Stimulated activated CD8-positive, alpha-beta memory T cell treated with anti-CD3 and anti-CD28 coated beads, Interleukin-4, amount 100 ng/mL, for 48 hours (primary cell): ENCODE data around the gene C17orf75.
"Not testable (repeated sequence)": the region's sequence is repeated elsewhere in the genome, so short reads cannot be mapped to it uniquely, and the experiment has no call there.

Experiments used
- DNase-seq: peaks from one replicate; pipeline ENCODE4 v3.0.0-alpha.2; 2020

C17orf75 gene, protein sequence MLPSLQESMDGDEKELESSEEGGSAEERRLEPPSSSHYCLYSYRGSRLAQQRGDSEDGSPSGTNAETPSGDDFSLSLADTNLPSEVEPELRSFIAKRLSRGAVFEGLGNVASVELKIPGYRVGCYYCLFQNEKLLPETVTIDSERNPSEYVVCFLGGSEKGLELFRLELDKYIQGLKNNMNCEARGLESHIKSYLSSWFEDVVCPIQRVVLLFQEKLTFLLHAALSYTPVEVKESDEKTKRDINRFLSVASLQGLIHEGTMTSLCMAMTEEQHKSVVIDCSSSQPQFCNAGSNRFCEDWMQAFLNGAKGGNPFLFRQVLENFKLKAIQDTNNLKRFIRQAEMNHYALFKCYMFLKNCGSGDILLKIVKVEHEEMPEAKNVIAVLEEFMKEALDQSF

DNA sequence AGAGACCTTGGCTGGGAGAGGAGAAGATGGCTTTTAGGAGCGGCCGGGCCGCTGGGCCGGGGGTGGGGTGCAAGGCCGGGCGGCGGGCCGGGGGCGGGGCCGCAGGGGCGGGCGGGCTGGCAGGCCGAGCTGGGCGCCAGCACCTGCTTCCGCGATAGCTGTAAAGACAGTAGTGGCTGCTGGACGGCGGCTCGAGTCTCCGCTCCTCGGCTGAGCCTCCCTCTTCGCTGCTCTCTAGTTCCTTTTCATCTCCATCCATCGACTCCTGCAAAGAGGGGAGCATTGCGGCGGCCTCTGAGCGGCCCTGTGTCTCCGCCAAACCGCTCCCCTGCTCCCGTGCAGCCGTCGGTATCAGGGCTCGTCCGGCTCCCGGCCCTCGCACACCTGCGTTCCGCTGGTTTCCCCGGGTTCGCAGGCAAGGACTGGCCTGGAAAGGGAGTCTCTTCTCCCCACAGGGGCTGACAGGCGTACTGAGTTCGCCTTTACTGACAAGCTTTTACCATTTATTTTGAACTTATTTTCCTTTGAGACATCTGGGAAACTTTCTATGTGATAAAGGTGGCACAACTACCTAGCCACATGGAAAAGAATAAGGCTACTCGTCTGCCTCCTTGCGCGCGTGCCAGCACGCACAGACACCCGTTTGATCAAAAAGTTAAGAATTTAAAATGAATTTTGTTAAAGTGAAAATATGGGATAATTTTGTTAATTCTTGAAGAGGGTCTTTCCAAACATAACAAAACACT lies at the start of gene C17orf75:
C17orf75 (minus strand) TSS at position 317 of the 746 bp plus-strand sequence; CDS start at position 283, 34 bp downstream.
- DNase-seq: peak; percentile 89

DNA sequence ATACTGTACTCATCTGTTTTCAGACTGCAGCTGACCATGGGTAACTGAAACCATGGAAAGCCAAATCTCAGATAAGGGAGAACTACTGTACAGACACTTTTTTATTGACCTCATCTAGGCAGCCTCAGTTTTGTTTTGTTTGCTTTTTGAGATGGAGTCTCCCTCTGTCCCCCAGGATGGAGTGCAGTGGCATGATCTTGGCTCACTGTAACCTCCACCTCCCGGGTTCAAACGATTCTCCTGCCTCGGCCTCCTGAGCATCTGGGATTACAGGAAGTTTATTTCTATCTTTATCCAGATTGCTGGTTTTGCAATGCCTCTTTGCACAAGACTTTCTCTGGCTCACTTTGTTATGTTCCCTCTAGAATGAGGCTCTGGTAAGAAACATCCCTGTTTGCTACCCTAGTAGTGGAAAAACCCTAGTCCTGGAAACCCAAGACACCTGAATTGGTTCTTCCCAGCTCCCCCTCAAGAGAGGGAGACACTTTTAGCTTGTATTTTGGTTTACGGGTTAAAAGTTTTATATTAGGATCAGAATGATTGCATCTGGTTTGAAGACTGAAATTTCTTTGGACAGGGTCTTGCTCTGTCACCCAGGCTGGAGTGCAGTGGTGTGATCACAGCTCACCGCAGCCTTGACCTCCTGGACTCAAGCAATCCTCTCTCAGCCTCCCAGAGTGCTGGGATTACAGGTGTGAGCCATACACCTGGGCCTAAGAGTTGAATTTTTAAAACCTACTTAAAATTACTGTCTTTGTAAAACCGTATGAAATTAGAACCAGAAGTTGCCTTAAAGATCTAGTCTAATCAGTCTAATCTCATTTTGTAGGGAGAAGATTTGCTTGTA lies 46.9 kb upstream of the C17orf75 start:
- no peak for DNase-seq

DNA sequence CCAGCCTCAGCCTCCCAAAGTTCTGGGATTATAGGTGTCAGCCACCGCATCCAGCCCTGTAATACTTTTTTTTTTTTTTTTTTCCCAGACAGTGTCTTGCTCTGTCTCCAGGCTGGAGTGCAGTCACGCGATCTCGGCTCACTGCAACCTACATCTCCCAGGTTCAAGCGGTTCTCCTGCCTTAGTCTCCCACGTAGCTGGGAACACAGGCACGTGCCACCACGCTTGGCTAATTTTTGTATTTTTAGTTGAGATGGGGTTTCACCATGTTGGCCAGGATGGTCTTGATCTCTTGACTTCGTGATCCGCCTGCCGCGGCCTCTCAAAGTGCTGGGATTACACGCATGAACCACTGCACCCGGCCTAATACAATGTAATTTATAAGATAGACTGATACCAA lies 46.2 kb upstream of the C17orf75 start:
- not testable (repeated sequence) for DNase-seq

DNA sequence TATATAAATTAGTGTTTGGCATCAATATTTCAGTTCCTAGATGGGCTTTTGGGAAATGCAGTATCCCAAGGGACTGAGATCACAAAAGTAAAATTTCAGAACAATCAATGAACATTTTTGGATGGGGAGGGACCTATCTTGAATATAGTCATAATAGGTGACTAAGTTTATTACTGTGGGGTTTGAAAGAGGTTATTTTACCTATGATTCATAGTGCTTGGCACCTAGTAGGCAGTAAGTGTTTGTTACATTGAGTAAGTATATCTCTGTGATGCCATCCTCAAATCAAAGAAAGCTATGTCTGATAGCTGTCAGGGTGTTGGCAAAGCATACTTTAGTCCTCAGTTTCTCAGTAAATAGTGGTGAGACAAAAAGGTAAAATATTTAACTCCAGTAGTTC lies 44.9 kb upstream of the C17orf75 start:
- no peak for DNase-seq

DNA sequence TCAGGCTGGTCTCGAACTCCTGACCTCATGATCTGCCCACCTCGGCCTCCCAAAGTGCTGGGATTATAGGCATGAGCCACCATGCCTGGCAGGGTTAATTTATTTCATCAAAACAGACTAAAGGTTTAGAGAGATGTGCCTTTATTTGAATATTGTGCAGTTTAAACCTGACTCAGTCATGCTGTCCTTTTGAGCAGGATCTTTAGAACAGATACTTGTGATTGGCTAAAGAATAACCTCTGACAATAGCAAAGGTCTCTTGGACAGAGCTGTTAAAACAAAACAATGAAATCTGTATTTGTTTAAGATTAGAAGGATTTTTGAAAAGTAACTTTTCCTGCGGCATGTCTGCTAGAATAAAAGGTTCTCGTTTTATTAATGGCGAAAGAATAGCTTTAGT lies 44.0 kb upstream of the C17orf75 start:
- DNase-seq: no peak

DNA sequence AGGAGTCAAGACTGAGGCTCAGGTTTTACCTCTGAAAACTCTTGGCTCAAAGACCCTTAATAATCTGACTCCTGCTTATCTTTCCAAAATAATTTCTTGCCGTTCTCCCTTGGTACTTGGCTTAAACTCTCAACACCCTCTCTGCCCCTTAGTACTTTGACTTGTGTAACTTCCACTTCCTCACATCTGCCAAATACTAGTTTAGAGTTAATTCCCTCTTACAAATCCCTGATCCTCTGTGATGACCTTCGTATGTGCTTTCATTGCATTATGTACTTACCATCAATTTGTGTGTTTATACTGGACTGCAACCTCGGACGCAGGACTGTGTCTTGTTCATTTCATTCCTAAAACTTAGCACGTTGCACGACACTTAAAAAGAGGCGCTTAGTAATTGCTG lies 43.1 kb upstream of the C17orf75 start:
- DNase-seq: no peak

DNA sequence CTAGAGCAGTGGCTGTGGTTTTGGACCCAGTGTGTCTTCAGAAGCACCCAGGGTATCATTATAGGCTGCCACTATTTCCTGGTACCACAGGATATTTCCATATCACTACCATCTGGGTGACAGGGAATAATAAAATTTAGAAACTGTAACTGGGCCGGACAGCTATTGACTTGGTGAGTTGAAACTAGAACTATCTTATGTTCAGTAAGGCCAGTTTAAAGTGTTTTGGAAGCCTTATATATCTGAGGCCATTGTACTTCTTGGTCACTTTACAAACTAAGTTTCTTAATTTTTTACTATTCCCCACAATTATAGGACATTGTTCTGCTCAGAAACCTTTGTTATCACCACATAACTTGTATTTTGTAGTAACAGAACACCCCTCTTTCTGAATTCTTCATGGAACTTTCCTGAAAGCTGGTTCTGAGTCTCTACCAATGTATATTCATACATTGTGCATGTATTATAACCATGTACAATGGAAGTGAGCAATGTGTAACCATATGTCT lies 42.0 kb upstream of the C17orf75 start:
- DNase-seq: no peak

DNA sequence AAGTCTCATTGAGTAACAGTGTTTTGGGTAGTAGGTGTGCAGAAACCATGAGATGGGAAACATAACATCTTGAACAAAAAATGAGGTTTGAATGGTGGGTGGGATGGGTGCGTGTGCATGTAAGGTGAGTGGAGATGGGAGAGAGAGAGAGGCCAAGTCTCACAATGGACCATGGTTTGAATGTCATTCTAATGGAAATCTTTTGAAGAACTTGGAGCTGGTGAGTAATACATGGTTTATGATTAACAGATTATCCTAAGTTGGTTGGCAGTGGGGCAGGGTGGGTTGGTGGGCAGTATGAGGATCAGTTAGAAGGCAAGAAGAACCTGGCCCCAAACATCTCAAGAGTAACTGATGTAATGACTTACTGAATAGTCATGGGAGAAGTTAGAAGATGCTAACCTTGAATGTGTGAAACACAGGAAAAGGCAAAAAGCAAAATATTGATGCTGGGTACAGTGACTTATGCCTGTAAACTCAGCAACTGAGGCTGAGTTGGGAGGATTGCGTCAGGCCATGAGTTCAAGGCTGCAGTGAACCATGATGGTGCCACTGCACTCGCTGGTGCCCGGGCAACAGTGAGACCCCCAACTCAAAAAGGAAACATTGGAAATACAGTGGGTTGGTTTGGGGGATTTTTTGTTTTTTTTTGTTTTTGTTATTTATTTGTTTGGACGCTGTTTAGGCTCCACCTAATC lies 40.7 kb upstream of the C17orf75 start:
- no peak for DNase-seq

DNA sequence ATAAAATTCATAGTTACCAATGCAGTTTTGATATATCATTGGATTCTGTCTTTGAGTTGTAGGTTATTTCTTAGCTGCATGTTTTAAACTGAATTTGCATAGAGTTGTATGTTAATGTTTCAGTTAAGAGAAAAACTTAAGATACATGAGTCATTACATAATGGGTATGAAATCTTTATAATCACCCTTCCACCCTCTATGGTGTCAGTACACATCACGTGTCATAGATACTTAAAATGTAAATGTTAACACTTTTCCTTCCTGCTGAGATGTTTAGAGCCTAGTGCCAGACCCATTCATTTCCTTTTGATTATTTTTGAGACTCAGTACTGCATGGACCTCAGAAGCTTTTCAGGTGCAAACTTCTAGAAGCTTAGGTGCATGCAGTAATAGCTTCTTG lies 28.5 kb upstream of the C17orf75 start:
- DNase-seq: no peak

DNA sequence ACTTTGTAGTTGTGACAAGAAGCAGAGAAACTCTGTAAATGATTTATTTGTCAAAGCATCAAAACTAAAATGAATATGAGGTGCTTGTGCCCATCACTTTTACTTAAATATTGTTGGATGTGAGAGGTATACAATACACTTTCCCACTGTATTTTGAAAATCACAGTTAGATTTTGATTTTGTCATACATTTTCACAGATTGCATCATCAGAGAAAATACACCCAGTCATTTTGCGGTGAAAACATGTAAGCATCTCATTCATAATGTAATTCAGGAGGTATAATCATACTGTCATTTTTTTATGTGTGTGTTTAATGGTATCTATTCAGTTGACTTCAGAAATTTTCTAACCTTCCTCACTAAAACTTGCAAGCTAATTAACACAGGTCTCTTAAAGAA lies 19.3 kb upstream of the C17orf75 start:
- DNase-seq: no peak

DNA sequence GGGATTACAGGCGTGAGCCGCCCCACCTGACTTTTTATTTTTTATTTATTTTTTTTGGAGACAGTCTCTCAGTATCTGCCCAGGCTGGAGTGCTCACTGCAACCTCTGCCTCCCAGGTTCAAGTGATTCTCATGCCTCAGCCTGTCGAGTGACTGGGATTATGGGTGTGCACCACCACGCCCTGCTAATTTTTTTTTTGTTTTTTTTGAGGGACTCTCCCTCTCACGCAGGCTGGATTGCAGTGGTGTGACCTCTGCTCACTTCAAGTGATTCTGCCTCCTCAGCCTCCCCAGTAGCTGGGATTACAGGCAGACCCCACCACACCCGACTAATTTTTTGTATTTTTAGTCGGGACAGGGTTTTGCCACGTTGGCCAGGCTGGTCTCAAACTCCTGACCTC lies 15.6 kb upstream of the C17orf75 start:
- DNase-seq: no peak

DNA sequence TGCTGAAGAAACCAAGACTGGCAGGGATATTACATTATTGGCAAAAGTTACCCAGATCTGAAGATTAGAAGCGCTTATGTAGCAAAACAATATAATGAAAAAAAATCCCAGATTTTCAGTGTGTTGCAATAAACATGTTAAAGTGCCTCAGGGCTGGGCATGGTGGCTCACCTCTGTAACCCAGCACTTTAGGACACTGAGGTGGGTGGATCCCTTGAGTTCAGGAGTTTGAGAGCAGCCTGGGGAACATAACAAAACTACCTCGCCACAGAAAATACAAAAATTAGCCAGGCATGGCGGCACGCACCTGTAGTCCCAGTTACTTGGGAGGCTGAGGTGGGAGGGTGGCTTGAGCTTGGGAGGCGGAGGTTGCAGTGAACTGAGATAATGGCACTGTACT lies 14.8 kb upstream of the C17orf75 start:
- DNase-seq: no peak

DNA sequence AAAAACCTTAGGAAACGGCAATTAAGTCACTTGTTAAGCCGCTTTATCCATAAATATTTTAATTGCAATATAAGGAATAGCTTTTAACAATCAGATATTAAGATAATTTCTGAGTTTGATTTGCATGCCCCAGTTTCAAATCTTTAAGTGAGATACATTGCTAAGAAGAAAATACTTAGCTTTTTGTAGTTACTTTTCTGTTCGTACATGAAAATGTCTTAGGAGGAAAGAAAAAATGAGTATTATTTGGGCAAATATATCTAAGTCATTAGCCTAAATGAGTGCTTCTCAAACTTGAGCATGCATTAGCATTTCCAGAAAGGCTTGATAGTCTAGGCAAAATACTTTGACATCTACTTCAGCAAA lies 14.4 kb upstream of the C17orf75 start:
- no peak for DNase-seq

DNA sequence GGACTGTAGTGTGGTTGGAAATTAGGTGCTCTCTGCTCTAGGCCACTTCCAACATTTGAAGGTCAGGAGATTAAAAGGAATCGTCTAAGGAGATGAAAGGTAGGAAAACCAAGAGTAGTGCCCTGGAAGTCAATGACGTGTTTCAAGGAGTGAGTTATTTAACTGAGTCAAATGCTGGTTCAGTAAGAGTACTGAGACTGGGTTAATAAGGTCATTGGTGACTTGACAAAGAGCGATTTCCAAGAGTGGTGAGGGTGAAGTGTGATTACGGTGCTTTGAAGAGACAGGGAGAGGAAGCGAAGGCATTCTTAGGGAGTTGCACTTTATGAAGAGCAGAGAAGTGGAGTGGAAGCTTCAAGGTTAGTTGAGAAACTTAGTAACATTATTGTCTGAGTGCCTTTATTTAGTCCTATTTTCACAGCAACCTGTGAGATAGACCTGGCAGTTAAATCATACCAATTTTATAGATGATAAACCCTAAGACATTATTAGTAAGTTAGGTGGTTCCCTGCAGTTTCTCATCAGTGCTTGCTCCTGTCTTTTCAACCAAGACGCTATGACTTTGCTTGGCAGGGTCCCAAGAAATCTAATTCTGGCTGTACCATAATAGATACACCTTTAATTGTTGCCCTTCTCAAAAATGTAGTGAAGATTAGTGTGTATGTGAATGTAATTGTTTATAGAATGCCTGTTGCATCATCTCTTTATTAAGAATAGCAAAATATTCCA lies 13.8 kb upstream of the C17orf75 start:
- no peak for DNase-seq

DNA sequence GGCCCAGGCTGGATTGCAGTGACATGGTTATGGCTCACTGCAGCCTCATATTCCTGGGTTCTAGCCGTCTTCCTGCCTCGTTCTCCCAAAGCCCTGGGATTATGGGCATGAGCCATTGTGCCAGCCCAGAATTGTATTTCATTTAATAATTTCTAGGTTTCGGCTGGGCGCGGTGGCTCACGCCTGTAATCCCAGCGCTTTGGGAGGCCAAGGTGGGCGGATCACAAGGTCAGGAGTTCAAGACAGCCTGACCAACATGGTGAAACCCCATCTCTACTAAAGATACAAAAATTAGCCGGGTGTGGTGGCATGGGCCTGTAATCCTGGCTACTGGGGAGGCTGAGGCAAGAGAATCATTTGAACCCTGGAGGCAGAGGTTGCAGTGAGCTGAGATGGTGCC lies 10.8 kb upstream of the C17orf75 start:
- not testable (repeated sequence) for DNase-seq

DNA sequence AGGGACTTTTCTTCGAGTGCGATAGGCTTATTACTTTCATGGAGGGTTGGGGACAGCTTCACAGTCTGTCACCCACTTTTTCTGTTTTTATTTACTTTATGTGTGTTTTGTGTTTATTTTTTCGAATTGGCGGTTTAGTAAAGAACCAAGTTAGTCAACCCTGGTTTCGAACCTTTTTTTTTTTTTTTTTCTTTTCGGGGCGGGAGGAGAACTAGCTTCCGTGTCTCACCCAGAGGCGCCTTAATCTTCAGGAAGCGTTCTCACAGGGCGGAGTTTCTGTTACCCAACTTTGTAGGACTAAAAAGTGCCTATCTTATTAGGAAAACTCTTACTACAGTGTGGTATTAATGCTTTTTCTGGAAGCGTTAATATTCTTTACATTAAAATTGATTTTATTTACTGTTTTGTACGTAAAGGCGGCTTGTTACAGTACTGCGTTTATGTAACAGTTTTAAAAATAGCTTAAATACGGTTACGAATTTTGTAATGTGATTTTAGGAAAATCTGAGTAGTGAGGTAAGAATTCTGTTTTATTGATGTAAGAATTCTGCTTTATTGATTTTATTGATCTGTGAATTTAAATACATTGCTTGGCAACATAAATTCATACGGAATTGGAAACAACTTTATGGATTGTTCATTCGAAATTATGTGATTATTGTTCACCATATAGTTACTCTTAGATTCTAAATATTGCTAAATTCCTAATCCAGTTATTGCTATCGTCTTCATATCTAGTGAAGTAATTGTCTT lies 8.9 kb upstream of the C17orf75 start:
- DNase-seq: no peak

DNA sequence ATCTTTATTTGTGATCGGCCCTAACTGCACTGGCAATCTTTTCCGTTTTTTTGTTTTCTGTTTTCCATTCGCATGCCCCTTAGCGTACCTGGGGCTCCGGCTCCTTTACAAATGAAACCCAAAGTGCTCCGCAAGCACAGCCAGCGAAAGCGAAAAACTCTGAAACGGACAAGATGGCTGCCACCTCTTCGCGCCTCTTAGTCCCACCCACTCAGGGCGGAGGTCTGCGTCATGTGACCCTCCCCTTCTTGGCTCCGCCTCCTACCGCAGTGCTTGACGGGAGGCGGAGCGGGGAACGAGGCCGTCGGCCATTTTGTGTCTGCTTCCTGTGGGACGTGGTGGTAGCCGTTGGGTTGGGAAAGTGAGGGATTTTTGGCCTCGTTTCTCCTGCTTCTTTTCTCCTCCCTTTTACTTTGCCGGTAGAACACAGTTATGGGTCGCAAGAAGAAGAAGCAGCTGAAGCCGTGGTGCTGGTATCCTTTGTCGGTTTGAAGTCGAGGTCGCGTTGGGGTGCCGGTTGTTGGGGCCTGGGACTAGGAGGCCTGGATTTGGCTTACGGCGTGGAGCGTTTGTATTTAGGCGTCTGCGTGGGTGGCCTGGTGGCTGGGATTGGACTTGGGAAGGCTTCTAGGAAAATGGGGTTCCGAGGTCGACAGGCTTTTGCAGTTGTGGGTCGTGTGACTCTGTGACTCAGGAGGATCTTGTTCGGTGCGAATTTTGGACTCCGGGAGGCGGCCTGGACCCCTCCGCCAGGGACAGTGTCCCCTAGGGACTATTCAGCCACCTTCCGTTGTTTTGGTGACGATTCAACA lies 8.1 kb upstream of the C17orf75 start, which contains the start of gene ZNF207:
ZNF207 (plus strand) TSS at position 304 of the 812 bp plus-strand sequence; CDS start at position 433, 129 bp downstream.
- DNase-seq: peak; percentile 96

DNA sequence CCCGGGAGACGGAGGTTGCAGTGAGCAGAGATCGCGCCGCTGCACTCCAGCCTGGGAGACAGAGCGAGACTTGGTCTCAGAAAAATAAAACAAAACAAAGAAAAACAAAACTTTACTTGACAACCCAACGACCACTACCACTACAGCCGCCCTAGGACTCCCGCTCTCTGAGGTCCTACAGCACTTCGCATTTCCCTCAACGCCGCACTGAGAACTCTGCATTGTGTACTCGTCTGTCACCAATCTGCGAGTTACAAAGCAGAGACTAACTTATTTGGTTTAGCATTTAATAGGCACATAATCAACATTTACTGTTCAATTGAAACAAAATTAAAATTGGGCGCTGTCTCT lies 7.5 kb upstream of the C17orf75 start:
- DNase-seq: no peak

DNA sequence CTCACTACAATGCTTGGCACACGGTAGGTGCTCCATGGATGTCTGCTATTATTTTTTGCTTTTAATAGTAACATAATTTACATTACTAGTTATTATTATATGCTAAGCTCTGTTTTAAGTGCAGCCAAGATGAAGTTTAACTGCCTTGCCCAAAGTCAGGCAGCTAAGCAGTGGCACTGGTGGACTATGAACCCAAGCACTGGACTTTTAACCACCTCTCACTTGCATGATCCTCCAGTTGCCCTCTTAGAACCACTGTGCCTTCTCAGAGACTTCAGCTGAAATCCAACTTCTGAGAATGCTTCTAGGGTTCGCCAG lies 6.5 kb upstream of the C17orf75 start:
- DNase-seq: no peak

DNA sequence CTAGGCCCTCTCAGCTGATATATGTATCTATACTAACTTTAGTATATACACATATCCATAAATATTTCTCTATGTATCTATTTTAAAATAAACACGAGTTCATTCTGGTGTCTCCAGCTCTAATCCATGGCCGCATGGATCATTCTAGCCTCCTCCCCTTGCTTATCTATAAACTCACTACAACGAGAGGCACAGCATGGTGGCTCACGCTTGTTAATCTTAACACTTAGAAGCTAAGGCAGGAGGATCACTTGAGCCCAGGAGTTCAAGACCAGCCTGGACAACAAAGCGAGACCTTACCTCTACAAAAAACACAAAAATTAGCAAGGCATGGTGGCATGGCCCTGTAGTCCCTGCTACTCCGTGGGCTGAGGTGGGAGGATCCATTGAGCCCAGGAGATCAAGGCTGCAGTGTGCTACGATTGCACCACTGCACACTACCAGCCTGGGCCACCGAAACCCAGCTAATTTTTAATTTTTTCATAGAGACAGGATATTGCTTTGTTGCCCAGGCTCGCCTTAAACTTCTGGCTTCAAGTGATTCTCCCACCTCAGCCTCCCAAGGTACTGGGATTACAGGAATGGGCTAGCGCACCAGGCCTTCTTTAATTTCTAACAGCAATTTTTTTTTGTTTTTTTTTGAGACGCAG lies 4.1 kb upstream of the C17orf75 start:
- no peak for DNase-seq
